HG02870 (cell line): ENCODE measurements around the gene MSGN1.

ENCODE experiments used
- ATAC-seq: cut with Tn5 transposase; IDR thresholded peaks from one replicate; pipeline ENCODE4 v1.9.1; 2021; ENCODE audit warnings: mild to moderate bottlenecking, moderate library complexity; ENCODE audit not compliant: unreplicated experiment

The MSGN1 gene, protein sequence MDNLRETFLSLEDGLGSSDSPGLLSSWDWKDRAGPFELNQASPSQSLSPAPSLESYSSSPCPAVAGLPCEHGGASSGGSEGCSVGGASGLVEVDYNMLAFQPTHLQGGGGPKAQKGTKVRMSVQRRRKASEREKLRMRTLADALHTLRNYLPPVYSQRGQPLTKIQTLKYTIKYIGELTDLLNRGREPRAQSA

DNA sequence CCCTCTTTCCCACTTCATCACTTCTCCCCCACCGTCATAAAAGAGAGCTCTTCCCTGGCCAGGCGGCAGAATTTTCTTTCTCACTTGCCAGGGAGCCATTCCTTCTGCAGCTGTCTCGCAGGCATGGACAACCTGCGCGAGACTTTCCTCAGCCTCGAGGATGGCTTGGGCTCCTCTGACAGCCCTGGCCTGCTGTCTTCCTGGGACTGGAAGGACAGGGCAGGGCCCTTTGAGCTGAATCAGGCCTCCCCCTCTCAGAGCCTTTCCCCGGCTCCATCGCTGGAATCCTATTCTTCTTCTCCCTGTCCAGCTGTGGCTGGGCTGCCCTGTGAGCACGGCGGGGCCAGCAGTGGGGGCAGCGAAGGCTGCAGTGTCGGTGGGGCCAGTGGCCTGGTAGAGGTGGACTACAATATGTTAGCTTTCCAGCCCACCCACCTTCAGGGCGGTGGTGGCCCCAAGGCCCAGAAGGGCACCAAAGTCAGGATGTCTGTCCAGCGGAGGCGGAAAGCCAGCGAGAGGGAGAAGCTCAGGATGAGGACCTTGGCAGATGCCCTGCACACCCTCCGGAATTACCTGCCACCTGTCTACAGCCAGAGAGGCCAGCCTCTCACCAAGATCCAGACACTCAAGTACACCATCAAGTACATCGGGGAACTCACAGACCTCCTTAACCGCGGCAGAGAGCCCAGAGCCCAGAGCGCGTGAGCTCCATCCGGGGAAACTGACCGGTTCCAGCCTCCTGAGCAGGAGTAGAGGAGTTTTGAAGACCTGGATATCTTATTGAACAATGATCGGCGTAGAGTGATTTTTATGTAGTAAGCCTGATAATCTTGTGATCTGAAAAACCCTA is at the start of gene MSGN1:
TSS of gene MSGN1 (plus strand) at position 65 of the 850 bp plus-strand sequence. CDS start at position 124, 59 bp downstream.
- ATAC-seq = no peak

DNA sequence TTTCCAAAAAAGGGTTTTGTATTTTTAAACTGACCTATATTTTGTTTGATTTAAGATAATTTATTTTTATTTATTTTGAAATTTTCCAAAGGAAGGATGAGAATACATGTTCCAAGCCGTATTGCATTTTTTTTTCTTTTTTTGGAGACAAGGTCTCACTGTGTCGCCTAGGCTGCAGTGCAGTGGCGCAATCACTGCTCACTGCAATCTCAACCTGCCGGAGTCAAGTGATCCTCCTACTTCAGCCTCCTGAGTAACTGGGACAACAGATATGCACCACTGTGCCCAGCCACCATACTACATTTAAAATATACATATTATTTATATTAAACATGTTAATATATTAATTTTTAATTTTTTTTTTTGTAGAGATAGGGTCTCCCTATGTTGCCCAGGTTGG is 47.4 kb upstream of the MSGN1 start:
- no peak for ATAC-seq

DNA sequence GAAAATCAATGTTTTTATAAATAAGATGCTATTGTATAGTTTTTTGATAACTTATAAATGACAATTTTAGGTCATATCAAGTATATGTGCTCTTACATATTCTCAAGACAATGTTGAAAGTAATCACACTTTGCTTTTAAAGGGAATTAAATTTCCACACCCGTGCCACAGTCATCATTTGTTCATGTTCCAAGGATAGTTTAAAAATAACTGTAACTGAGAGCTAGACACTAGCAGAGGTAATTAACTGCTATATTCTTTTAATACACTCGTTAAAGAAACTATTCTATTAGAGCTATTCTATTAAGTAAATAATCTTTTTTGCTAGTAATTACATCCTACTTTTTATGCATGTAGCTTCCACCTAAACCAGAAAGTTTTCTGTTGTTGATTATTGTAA is 44.3 kb upstream of the MSGN1 start:
- no peak for ATAC-seq

DNA sequence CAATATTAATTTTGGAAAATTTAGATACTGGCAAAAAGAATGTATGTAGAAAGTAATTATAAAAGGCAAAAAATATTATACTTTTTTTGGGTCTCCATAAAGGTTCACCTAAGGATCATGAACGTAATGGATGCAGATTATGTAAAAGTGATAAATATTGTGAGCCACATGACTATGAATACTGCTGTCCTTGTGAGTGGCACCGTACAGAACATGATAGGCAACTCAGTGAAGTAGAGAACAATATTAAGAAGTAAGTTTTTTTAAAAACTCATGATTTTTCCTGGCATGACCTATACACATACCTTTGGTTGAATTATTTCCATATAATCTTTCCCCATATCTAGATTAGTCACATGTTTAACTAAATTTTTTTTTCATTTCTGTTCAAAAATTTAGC is 43.7 kb upstream of the MSGN1 start:
- ATAC-seq = no peak

DNA sequence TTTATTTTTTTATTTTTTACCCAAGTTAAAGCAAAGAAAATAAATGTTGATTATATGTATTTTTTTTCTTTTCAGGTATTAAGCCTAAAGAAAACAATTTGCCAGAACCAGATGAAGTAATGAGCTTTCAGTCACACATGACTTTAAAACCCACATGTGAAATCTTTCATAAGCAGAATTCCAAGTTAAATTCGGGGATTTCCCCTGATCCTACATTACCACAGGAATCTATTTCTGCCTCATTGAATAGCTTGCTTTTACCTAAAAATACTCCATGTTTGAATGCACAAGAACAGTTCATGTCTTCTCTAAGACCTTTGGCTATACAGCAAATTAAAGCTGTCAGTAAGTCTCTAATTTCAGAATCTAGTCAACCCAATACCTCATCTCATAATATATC is 35.7 kb upstream of the MSGN1 start:
- no peak for ATAC-seq

DNA sequence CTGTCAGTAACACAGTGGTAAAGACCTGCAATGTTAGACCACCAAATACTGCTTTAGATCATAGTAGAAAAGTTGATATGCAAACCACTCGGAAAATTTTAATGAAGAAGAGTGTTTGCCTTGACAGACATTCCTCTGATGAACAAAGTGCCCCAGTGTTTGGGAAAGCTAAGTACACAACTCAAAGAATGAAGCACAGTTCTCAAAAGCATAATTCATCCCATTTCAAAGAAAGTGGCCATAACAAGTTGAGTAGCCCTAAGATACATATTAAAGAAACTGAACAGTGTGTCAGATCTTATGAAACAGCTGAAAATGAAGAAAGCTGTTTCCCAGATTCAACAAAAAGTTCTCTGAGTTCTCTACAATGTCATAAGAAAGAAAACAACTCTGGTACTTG is 34.8 kb upstream of the MSGN1 start:
- no peak for ATAC-seq

DNA sequence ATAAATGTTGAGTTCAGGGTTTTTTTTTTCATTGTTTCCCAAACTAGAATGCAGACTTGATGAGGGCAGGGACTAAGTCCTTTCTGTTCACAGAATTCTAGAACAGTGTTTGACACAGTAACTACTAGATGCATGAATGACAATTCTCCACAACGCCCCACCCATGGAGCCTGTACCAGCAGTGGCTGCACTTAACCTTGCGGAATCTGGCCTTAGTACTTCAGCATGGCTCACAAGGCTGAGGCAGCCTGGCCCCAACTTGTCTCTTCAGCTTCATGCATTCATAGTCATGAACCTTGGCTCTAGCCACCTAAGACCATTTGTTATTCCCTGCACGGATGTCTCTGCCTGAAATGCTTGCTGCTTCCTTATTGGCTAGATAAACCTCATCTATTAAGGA is 29.5 kb upstream of the MSGN1 start:
- ATAC-seq = no peak

DNA sequence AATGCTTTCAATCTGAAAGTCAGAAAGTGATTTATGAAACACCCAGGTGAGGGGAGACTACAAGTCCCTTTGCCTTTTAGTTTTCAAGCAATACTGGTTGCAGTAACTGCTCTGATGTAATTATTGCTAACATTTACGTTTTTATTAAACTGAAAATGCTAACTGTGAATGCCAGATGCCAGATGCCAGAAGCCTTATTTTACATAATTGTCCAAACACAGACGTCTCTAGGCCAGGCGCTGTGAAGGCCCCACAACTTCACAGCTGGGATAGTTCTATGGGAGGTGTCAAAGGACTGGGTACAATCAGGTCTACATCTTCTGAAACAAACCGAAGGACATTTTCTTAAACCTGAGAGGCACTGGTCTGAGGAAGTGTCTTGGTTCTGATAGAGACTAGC is 27.5 kb upstream of the MSGN1 start:
- ATAC-seq = peak; percentile 25

DNA sequence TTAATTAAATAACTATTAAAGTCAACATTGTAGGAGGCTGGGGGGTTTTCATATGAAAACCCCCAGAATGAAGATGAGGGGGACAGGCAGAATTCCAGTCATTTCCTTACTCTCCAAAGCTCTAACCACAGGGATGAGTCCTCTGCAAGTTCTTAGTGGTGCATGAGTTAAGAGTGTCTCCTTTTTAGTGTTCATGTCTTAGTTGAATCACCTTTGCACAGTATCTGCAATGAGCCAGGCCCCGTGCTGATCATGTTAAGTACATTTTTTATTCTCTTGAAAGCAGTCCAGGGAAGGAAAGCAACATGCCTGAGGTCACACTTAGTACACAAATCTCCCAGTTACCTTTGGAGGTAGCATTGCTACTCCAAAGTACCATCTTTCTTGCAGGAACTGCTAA is 25.7 kb upstream of the MSGN1 start:
- no peak for ATAC-seq

DNA sequence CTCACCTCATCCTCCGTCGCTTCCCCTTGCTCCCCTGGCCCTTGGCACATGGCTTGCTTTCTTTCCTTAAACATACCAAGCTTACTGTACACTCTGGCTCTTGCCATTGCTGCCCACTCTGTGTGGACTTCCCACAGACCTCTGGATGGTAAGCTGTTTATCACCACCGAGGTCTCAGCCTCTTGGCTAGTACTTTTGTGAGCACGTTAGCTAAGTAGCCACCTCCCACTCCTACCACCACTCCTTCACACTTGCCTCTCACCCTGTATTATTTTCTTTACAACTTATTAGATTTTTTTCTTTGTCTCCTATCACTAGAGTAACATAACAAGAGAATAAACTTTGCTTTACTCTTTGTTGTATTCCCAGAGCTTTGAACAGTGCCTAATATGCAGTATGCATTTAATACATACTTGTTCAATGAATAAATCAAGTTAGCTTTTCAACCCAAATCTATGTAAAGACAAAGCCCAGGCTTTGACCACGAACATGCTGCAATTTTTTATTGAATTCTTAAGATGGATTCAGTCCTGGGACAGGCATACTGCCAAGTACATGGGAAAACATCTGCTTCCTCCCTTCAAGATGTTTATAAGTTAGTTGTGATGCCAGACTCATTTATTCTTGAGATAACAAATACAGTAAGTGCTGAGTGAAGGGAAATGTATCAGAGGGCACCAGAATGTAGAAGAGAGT is 25.0 kb upstream of the MSGN1 start:
- ATAC-seq = no peak

DNA sequence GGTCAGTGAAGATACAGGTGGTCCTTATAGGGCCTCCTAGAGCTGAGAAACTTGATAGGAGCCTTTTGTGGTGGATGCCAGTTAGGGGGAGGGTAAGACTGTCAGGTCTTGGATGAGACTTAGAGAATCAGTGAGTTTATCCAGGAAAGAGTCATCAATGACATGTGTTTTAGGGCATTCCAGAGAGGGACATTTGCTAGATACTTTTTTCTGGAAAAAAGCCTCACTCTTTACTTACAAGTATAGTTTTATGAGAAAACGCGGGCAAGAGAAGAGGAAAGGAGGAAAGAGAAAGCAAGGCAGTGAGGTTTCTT is 24.5 kb upstream of the MSGN1 start:
- no peak for ATAC-seq

DNA sequence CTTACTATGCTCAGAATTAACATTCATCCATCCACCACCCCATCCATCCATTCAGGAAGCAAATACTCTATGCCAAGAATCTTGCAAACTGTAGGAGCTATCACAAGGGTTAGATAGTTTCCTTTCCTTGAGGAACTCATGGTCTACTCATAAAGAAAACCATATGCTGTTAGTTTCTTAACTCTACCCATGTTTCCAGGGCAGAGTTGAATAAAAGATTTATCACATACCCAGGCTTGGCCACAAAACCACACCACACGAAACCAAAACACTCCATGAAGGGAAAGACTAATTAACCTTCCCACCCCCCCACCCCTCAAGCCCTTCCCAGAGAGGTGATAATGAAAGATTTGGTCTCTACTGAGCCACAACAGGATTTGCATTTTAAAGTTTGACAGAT is 23.7 kb upstream of the MSGN1 start:
- peak; percentile 33 for ATAC-seq

DNA sequence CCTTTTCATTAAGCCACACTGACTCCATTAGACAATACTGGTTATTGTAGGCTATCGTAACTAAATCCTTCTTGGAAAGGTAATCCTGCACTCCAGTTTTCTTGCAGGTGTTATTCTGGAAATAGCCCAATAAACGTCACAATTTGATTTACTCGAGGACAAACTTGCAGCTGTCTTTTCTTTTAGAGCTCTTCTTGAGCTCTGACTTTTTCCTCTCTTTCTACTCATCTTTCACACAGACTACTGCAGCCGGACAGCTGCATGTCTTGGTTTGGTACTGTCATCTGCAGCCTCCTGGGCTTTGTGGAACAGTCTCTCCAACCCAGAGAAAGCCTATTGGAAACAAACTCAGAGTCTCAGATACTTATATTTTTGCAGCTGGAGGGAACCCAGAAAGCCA is 23.0 kb upstream of the MSGN1 start:
- ATAC-seq = peak; percentile 30

DNA sequence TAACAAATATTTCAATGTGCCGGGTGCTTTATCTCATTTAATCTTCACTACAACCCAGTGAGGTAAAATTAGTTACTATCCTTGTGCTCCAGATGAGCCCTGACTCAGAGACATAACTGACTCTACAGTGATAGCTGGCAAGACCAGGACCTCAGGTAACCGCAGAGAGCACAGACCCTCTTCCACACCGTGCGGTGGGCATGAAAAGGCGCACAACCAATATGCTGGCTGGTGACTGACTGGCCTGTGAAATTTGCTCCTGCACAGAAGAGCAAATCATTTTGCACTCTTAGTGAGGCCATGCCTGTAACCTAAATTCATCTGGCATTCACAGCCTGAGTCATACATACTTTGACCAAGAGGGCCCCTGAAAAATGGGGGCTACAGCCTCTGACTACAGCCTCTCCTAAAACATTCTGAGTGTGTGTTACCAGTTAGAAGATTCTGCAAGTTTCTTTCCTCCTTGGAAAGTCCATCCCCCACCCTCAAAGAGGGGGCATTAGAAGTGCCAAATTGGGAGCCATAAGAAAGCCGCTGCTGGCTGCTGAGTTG is 22.4 kb upstream of the MSGN1 start:
- ATAC-seq = peak; percentile 31

DNA sequence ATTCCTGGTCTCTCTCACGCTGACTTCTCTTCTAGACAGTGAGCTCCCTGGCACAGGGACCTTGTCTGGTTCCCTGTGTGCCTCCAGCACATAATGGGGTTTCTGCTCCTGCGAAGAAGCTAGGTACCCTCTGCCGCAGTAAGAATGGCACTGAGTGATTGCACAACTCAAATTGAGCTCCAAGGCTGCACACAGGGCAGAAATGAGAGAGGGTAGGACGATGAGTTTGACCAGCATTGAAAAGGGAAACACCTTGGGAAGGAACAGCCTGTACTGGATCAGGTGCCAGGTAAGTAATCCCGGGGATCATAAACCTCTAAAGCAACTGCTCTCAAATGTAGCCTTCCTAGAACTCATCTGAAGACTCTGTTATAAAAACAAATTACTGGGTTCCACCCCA is 21.0 kb upstream of the MSGN1 start:
- ATAC-seq = no peak

DNA sequence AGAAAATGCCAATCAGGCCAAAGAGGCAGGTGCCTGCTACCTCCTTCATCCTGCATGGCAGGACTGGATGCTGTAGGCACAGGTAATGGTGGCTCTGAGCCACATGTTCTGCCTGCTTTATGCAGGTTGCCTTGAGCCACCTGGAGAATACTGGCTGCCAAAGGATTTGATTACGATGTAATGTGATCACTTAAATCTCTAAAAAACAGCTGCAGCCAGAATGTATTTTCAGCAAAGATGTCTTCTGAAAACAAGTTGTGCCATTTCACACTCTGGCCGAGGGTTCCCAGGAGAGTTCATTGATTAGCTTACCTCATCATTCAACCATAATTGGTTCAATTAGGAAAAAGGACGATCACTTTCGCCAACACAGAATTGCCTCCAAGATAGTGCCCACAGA is 17.9 kb upstream of the MSGN1 start:
- ATAC-seq = no peak

DNA sequence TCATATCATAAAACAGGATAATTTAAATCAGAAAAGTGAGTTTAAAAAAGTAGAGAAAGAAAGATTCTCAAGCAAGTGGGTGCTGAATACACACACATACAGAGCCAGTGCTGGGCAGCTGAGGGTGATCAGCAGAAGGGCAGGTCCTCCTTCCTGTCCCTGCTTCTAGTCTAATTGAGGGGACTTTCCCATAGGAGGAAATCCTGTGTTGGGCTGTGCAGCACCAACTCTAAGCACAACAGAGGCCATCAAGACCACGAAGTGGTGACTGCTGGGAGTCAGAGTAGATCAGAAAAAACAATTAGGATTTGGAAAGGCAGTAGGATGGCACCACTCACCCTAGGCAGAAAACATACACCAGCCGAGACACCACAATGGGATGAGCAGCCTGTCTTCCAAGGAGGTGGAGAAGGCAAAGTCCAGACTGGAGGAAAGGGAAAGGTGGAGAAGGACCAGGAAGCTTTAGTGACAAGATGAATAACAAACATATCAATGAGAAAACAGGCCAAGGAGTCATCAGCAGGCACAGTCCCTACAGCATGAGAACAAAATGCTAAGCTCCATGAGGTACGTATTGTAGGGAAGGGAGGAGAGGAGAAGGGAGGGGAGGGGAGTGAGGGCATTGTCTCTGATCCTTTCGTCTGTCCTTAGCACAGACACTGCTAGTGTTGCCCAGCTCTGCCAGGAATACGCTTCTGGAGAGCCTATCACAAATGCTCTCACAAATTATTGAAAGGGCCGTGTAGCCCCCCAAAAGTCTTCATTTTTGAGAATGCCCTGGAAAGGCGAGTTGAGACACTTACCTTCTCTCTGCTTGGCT is 16.7 kb upstream of the MSGN1 start:
- no peak for ATAC-seq

DNA sequence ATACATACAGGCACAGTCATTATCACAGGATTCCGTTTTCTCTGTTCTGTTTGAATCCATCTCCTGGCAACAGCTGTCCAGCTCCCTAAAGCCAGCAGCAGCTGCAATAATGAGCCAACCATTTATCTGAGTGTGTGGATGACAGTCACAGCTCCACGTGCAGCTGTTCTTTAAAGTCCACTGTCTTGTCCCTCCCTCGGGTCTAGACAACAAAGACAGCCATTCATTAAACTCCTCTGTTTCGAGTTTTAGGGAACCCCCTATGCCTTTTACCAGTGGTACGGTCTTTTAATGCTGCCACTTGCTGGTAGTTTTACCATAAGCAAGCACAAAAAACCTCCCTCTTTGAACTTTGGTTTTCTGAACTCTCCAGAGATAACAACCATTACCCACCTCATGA is 16.0 kb upstream of the MSGN1 start:
- no peak for ATAC-seq

DNA sequence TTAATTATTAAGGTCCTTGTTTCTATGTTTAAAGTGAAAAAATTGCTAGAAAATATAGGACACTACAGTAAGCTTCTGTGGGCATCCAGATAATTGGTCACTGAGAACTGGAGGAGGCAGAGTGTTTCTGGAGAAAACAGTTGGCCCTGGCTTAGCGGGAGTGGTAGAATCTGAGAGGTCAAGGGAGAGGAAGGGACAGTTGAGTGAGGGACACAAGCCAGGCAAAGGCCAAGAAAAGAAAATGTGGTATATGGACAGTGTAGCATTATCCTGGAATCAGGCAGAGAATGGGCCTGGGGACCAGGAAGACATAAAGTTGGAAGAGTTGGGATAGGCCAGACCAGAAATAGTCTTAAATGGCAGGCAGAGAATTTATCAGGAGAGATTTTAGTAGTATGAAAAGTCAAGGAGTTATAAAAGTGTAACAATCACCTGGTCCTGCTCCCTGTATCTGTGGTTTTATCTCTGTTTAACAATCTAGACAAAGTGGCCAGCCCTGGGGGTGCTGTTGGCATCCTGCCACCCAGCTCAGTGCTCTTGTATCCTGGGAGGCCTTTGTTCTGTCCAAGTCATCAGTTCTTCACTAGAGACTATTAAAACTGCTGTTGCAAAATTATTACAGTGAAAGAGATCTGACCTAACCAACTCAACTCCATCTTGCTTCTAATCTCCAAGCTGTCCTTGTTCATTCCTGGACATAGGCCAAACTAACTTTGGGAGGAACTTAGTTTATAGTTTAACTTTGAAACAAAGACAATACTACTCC is 15.4 kb upstream of the MSGN1 start:
- no peak for ATAC-seq

DNA sequence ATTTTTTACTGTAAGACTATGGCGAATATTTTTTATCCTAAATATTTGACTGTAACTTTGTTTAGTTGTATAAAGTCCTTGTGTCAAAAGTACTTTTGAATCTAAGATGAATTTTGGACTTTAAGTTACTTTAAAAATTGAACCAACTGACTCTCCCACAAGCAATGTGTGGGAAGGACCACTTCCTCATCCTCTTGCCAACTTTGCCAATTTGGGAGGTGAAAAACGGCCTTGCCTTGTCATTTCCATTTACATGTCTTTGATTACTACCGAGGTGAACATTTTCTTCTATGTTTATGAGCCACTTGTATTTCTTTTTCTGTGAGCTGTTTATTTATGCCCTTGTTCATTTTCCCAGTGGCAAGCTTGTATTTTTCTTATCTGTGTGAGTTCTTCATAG is 12.8 kb upstream of the MSGN1 start:
- no peak for ATAC-seq
